ENCODE results near the gene HCST.

HCST gene

GRCh38 chr19:35897706-35898451, 4.5 kb upstream of the HCST start:
- no peak for DNase-seq (ENCODE audit: low read depth)
- H3K4me3 ChIP-seq (ENCODE audit: control insufficient read depth, low read depth, low read length), result peak overlapping the region; percentile 91
- no peak for TF ChIP-seq CTCF (IDR thresholded peaks at IDR 0.05; ENCODE audit: control insufficient read depth, insufficient read depth, low read depth, low read length, missing control alignments)

GRCh38 chr19:35898499-35898809, 3.9 kb upstream of the HCST start:
- H3K4me3 ChIP-seq (ENCODE audit: control insufficient read depth, low read depth, low read length), result peak overlapping the region; percentile 91
- no peak for TF ChIP-seq CTCF (IDR thresholded peaks at IDR 0.05; ENCODE audit: control insufficient read depth, insufficient read depth, low read depth, low read length, missing control alignments)
- no peak for DNase-seq (ENCODE audit: low read depth)

- peak overlapping the region; percentile 91 for H3K4me3 ChIP-seq (ENCODE audit: control insufficient read depth, low read depth, low read length)
- DNase-seq (ENCODE audit: low read depth), result no peak
- no peak for TF ChIP-seq CTCF (IDR thresholded peaks at IDR 0.05; ENCODE audit: control insufficient read depth, insufficient read depth, low read depth, low read length, missing control alignments)
Measured at GRCh38 chr19:35899547-35900214, 2.6 kb upstream of the HCST start.

- TF ChIP-seq CTCF (IDR thresholded peaks at IDR 0.05; ENCODE audit: control insufficient read depth, insufficient read depth, low read depth, low read length, missing control alignments), result no peak
- no peak for DNase-seq (ENCODE audit: low read depth)
Measured at GRCh38 chr19:35901055-35901644, 1.2 kb upstream of the HCST start.

GRCh38 chr19:35902870-35903475, 644 bp downstream of the HCST start:
- DNase-seq (ENCODE audit: low read depth), result no peak
- TF ChIP-seq CTCF (IDR thresholded peaks at IDR 0.05; ENCODE audit: control insufficient read depth, insufficient read depth, low read depth, low read length, missing control alignments), result no peak

More at GRCh38 chr19:35901055-35901644, 1.2 kb upstream of the HCST start:
- peak overlapping the region; percentile 91 for H3K4me3 ChIP-seq (ENCODE audit: control insufficient read depth, low read depth, low read length)

GRCh38 chr19:35903550-35904179, 1.3 kb downstream of the HCST start:
- H3K4me3 ChIP-seq (ENCODE audit: control insufficient read depth, low read depth, low read length), result peak overlapping the region; percentile 0
- TF ChIP-seq CTCF (IDR thresholded peaks at IDR 0.05; ENCODE audit: control insufficient read depth, insufficient read depth, low read depth, low read length, missing control alignments), result no peak
- DNase-seq (ENCODE audit: low read depth), result no peak

More at GRCh38 chr19:35902870-35903475, 644 bp downstream of the HCST start:
- no peak overlapping the region for H3K4me3 ChIP-seq (ENCODE audit: control insufficient read depth, low read depth, low read length)

Measured in AG09309 (cell line).